NOMO-1 (cell line): Measurements from ENCODE around the gene RAB5B.

Source experiments
- DNase-seq, 2 experiments: peaks; one replicate each; lab custom pipeline; 2025; ENCODE audit not compliant: unreplicated experiment in 2 of 2; lab: John Stamatoyannopoulos, UW

RAB5B gene

DNA sequence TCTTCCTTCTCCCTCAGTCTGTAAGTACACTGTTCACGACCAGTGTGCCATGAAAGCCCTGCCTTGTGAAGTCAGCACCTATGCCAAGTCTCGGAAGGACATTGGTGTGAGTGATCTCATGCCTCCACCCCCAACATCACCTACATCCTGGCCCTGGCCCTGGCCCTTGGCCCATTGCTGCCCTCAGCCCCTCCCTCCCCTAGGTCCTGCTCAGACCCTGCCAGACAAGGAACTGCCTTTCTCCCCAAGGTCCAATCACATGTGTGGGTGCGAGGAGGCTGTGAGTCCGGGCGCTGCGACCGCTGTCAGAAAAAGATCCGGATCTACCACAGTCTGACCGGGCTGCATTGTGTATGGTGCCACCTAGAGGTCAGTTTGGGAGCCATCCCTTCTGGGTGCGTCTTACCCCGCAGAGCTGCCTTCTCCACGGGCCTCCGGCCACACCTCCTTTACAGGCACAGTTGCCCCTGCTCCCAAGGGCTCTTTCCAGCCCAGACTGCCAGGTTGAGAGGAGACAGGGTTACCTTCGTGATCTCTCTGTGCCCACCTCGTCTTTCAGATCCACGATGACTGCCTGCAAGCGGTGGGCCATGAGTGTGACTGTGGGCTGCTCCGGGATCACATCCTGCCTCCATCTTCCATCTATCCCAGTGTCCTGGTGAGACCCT, 33.7 kb upstream of the RAB5B start:
- DNase-seq = peak; percentile 61 to 75

GRCh38 chr12:55942055-55942454, 31.8 kb upstream of the RAB5B start:
- no peak for DNase-seq

GRCh38 chr12:55942577-55943136, 31.2 kb upstream of the RAB5B start:
- no peak for DNase-seq

- DNase-seq = no peak
Observed at GRCh38 chr12:55946553-55946952, 27.3 kb upstream of the RAB5B start.

DNA sequence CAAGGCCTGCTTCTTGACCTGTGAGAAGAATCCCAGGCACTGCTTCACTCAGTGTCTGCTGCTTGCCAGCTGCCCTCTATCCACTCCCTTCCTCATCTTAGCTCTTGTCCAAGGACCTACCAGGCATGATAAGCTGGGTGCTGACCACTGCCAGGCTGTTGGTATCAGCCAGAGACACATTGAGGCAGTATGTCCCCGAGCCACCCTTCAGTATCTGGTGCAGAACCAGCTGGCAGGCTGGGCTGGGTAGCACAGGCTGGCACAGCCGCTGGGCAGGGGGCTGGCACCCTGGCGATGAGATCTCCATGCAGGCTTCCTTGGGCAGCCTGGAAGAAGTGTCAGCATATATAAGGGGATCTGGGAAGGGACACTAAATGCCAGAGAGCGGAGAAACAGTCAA, 18.5 kb upstream of the RAB5B start:
- DNase-seq = no peak

DNA sequence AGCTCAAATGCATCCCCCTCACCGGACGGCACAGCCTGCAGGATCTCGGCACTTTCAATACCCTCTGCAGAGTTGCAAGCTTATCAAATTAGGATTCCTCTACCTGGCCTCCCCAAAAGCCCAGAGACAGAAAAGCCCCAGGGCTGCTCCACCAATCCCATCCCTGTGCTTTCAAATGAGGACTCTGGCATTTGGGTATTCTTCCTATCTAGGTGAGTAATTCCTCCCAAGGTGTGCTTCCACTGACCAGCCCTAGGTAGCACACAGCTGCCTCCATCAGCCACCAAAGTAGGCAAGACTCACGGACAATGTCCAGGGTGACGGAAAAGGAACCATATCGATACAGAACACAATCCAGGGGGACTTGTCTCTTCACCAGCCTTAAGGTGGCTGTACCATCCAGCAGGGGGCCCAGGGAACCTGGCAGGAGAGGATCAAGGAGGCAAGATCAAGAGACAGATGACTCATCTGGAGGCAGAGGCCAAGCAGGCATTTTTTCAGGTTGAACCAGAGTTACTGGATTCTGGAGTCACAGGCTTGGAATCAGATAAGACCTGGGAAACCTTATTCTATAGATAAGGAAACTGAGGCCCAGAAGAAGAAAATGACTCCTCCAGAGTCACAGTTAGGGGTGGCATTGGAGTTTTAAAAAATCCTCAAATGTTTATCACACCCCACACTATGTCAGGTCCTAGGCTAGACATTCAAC, 17.9 kb upstream of the RAB5B start:
- no peak for DNase-seq

DNA sequence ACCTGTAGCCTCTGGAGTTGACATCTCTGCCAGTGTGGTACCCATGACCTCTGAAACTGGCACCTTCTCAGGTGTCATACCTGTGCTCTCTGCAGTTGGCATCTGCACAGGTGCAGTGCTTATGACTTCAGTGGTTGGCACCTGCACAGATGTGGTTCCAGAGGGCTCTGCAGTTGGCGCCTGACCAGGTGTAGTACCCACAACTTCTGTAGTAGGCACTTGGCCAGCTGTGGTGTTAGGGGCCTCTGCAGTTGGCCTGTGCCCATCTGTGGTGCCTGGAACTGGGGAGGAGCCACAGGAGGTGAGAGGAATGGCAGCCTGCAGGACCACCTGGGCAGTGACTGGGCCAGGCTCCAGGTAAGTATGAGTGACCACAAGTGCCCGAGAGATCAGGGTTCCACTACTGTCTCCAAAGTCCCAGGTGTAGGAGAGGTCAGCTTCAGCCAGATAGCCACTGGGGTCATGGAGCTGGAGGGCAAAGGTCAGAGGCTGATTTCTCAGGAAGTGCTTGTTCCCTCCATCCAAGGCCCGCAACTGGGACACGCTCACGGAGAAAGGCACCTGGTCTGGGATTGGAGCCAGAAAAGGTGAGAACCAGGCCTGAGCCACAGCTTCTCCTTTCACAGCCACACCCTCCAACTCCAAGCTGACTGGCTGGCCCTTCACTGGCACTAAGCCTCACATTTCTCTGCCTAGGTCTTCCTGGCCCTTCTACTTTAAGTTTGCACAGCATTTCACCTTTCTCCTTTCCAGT, 16.6 kb upstream of the RAB5B start:
- DNase-seq = no peak

DNA sequence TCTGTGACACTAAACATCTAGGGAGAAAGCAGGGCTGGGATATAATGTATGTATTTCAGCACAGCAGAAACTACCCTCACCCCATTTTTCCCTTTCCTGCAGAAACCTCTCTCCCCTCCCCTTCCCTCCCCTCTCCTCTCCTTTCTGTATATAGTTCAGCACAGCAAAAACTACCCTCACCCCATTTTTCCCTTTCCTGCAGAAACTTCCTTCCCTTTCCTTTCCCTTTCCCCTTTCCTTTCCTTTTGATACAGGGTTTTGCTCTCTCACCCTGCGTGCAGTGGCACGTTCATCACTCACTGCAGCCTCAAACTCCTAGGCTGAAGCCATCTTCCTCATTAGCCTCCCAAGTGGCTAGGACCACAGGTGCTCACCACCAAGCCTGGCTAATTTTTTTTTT, 10.1 kb upstream of the RAB5B start:
- no peak for DNase-seq

- no peak for DNase-seq
Observed at GRCh38 chr12:55965240-55965639, 8.6 kb upstream of the RAB5B start.

DNA sequence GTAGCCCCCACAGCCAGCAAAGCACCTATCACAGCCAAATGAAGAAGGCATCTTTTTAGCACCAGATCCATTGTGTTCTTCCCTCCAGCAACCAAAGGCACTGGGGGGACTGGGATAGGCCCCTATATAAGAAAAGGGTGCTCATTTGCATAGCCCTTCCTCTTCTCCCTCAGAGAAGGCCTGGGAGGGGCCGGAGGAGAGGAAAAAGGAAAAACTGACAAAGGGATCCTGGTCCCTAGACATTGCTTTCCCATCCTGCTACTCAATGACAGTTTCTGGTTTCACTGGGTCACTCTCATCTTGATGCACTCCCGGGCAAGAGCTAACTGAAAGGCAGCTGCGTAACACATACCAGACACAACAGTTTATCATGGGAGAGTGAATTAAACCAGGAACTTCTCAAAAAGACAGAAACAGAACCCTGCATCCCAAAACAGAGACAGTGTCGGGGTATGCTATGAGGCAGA, 7.9 kb upstream of the RAB5B start, which contains the start of gene PMEL:
Gene PMEL, minus strand, starts transcription at position 102 of the 467 bp plus-strand sequence. Its CDS starts 31 bp downstream, at position 71.
- DNase-seq = peak in 1 of 2 experiments; percentile 30

- peak; percentile 77 to 87 for DNase-seq
Observed at GRCh38 chr12:55966408-55967281, 7.2 kb upstream of the RAB5B start, which contains the start of gene CDK2. Gene CDK2 (plus strand): TSS chr12:55966830. CDS start chr12:55967009, 179 bp downstream.

- no peak for DNase-seq
Observed at GRCh38 chr12:55969356-55969755, 4.5 kb upstream of the RAB5B start.

DNA sequence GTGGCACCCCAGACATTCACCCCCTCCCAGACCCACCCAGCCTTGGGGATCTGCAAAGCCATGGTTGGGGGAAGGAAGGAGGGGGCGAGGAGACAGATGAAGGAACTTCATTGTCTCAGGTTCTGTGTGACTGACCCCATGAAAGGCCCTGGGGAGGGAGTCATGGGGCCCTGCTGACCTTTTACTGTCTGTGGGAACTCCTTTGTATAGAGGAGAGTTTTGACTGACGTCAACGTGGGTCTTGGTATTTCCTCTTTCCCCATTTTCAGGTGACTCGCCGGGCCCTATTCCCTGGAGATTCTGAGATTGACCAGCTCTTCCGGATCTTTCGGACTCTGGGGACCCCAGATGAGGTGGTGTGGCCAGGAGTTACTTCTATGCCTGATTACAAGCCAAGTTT, 3.1 kb upstream of the RAB5B start:
- no peak for DNase-seq

- DNase-seq = no peak
Observed at GRCh38 chr12:55972042-55972441, 1.8 kb upstream of the RAB5B start.

GRCh38 chr12:55972456-55972855, 1.4 kb upstream of the RAB5B start:
- no peak for DNase-seq

GRCh38 chr12:55972911-55973598, 823 bp upstream of the RAB5B start:
- no peak for DNase-seq

DNA sequence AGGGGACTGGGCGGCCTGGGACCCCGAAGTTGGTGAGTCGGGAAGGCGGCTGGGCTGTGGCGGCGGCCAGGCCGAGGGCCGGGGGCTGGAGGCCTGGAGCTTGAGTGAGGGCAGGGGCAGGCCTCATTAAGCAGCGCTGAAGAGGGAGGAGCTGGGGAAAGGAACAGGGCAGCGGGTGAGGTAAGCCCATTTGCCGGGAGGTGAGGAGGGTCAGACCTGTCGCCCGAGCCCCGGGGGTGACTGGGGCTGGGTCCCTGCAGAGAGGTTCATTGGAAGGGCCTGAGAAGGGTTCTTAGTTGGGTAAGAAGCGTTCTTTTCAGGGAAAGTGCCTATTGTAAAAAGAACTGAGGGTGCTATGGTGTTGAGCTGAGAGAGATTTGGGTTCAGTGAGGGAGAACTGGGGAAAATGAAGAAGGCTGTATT, 441 bp downstream of the RAB5B start:
- peak; percentile 30 to 51 for DNase-seq

- DNase-seq = no peak
Observed at GRCh38 chr12:55978393-55978792, 4.5 kb downstream of the RAB5B start.

- no peak for DNase-seq
Observed at GRCh38 chr12:55979069-55979468, 5.2 kb downstream of the RAB5B start.
